Central memory CD8-positive, alpha-beta T cell (primary cell): ENCODE data around the gene CHRM5.
"Not testable (repeated sequence)": the region's sequence is repeated elsewhere in the genome, so short reads cannot be mapped to it uniquely, and the experiment has no call there.

Experiments used
- ATAC-seq: fragments of 150-1000 bp; cut with Tn5 transposase; replicated peaks from 2 replicates; pipeline ENCODE4 v1.10.0; 2022; ENCODE audit warnings: mild to moderate bottlenecking, moderate FRiP score, moderate number of reproducible peaks; ENCODE audit not compliant: poor library complexity, severe bottlenecking; ENCODE audit errors: extremely low read depth
- DNase-seq, 2 donors: peaks; one replicate each; pipeline ENCODE4 v3.0.0; 2021; ENCODE audit warnings: low spot score in 2 of 2
- H3K27ac Mint-ChIP-seq: one replicate; pipeline ENCODE4 v1.8.0; 2022; ENCODE audit warnings: low read depth, mild to moderate bottlenecking, moderate library complexity, mixed read lengths
- H3K27me3 Mint-ChIP-seq: one replicate; pipeline ENCODE4 v1.8.0; 2022; ENCODE audit warnings: mixed read lengths
- H3K36me3 Mint-ChIP-seq: one replicate; pipeline ENCODE4 v1.8.0; 2022; ENCODE audit warnings: mild to moderate bottlenecking, moderate library complexity, mixed read lengths; ENCODE audit not compliant: insufficient read depth
- H3K4me1 Mint-ChIP-seq: one replicate; pipeline ENCODE4 v1.8.0; 2022; ENCODE audit warnings: mixed read lengths
- H3K4me3 Mint-ChIP-seq: one replicate; pipeline ENCODE4 v1.8.0; 2022; ENCODE audit warnings: mild to moderate bottlenecking, moderate library complexity, mixed read lengths
- H3K9me3 Mint-ChIP-seq: one replicate; pipeline ENCODE4 v1.8.0; 2022; ENCODE audit warnings: mixed read lengths

CHRM5 gene

GRCh38 chr15:33963831-33964664 lies 4.2 kb upstream of the CHRM5 start:
- Mint-ChIP-seq H3K9me3 (no peaks in the 10 kb centered on the region), H3K4me1 (no peaks in the 10 kb centered on the region), H3K27ac (no peak overlapping the region), H3K27me3 (no peaks in the 10 kb centered on the region), H3K4me3 (no peak overlapping the region), H3K36me3 (no peaks in the 10 kb centered on the region)
- no peak for ATAC-seq
- DNase-seq, result no peak

GRCh38 chr15:33964665-33965040 lies 3.6 kb upstream of the CHRM5 start:
- no peak for DNase-seq
- Mint-ChIP-seq H3K4me1 (no peaks in the 10 kb centered on the region), H3K4me3 (no peak overlapping the region), H3K9me3 (no peaks in the 10 kb centered on the region), H3K36me3 (no peaks in the 10 kb centered on the region), H3K27me3 (no peaks in the 10 kb centered on the region), H3K27ac (no peak overlapping the region)
- ATAC-seq, result no peak

- H3K27ac Mint-ChIP-seq, result no peak overlapping the region
- H3K4me3 Mint-ChIP-seq, result no peak overlapping the region
- no peaks in the 10 kb centered on the region for H3K36me3 Mint-ChIP-seq
- DNase-seq (no peak), ATAC-seq (no peak)
- no peaks in the 10 kb centered on the region for H3K9me3 Mint-ChIP-seq
- H3K27me3 Mint-ChIP-seq, result no peaks in the 10 kb centered on the region
- H3K4me1 Mint-ChIP-seq, result no peaks in the 10 kb centered on the region
These were observed 524 bp downstream of the CHRM5 start for GRCh38 chr15:33968821-33969220.

DNA sequence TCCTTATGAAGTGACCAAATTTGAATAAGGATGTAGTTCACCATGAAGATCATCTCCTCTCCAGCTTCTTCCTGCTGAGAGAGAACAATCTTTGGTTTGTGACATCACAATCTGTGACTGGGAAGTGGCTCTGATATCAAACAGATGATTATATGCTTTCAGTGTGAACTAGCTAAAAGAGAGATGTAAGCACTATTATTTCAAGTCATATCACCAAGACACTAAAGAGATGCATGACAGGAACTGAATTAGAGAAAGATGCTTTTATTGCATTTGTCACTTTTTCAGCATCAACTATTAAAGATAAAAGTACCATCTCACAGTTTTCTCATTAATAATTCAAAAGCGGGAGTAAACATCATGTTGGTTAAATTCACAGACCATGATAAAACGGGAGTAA lies 3.5 kb downstream of the CHRM5 start:
- Mint-ChIP-seq H3K36me3 (no peaks in the 10 kb centered on the region), H3K27me3 (no peaks in the 10 kb centered on the region)

DNA sequence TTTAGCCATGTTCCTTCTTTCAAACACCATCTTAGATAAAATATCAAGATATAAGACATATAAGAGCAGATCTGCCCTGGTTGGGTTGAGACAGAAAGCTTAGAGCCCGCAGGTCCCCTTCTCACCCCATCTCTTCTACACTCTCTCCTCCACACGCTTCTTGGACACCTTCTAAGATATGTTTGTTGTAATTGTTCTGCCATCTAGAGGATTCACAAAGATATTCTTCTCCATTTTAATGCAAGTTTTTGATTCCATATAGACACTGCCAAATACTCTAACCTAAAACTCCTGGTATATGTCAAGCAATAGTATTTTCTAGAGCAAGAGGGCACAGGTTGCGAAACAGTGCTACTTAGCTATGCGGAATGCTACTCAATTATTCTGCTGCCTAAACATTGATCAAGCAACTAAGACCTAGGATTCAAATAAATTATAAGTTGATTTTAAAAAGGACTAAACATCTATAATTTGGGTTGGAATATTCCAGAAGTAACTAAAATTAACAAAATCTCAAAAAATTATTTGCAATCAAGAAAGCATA lies 6.8 kb downstream of the CHRM5 start:
- Mint-ChIP-seq H3K4me1 (no peaks in the 10 kb centered on the region), H3K27ac (no peak overlapping the region), H3K27me3 (no peaks in the 10 kb centered on the region), H3K4me3 (no peak overlapping the region), H3K36me3 (no peaks in the 10 kb centered on the region), H3K9me3 (no peaks in the 10 kb centered on the region)
- ATAC-seq, result no peak
- DNase-seq, result no peak

More for the DNA sequence above, 3.5 kb downstream of the CHRM5 start:
- no peaks in the 10 kb centered on the region for H3K4me1 Mint-ChIP-seq
- H3K4me3 Mint-ChIP-seq, result no peak overlapping the region
- no peak overlapping the region for H3K27ac Mint-ChIP-seq
- ATAC-seq (no peak), DNase-seq (no peak)
- H3K9me3 Mint-ChIP-seq, result no peaks in the 10 kb centered on the region

GRCh38 chr15:33980159-33980558 lies 11.9 kb downstream of the CHRM5 start:
- H3K27me3 Mint-ChIP-seq, result no peaks in the 10 kb centered on the region
- no peak overlapping the region for H3K4me3 Mint-ChIP-seq
- no peak for DNase-seq
- H3K27ac Mint-ChIP-seq, result no peak overlapping the region
- no peaks in the 10 kb centered on the region for H3K36me3 Mint-ChIP-seq
- no peaks in the 10 kb centered on the region for H3K9me3 Mint-ChIP-seq
- peaks cover 8% of the 10 kb centered on the region for H3K4me1 Mint-ChIP-seq
- no peak for ATAC-seq

DNA sequence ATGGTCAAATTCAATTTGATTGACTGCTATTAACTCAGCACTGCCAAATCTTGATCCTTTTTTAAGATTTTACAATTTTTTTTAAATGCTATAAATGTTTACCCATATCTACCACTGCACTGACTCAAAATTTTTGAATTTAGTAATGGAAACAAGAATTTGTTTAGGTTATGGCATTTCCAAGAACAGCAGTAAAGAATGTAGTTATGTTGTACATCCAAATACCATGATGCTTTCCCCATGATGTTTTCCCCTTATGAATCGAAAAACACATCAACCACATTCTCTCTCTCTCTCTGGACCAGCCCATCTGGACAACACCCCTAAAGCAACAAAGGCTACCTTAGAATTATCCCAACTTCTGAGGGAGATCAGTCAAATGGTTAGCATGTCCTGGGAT lies 14.2 kb downstream of the CHRM5 start:
- Mint-ChIP-seq H3K4me3 (no peak overlapping the region), H3K9me3 (no peaks in the 10 kb centered on the region), H3K27me3 (no peaks in the 10 kb centered on the region), H3K27ac (no peak overlapping the region), H3K36me3 (no peaks in the 10 kb centered on the region), H3K4me1 (peaks cover 12% of the 10 kb centered on the region)
- DNase-seq (no peak), ATAC-seq (no peak)

GRCh38 chr15:33985287-33985686 lies 17.0 kb downstream of the CHRM5 start:
- Mint-ChIP-seq H3K9me3 (no peaks in the 10 kb centered on the region), H3K27ac (no peak overlapping the region), H3K4me3 (no peak overlapping the region), H3K36me3 (peaks cover 2% of the 10 kb centered on the region), H3K27me3 (no peaks in the 10 kb centered on the region), H3K4me1 (peaks cover 15% of the 10 kb centered on the region)
- ATAC-seq, result no peak
- no peak for DNase-seq

DNA sequence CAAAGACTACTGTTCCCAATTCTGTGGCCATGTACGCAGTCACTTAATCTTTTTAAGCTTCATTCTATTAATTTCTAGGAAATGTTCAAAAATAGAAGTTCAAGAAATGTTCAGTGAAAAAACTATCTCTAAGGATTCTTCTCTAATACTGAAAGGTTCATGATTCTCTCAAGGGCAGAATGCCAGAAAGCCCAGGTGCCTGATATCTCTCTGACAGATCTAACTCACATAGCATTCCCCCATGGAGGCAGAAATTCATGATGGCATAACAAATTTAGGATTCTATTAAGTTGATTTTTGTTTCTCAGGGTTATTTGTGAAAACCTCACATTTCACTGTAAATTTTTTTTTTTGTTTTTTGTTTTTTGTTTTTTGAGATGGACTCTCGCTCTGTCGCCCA lies 17.5 kb downstream of the CHRM5 start:
- no peak overlapping the region for H3K4me3 Mint-ChIP-seq
- no peak overlapping the region for H3K27ac Mint-ChIP-seq
- peaks cover 15% of the 10 kb centered on the region for H3K4me1 Mint-ChIP-seq
- H3K36me3 Mint-ChIP-seq, result peaks cover 2% of the 10 kb centered on the region
- ATAC-seq (no peak), DNase-seq (no peak)
- H3K9me3 Mint-ChIP-seq, result no peaks in the 10 kb centered on the region
- no peaks in the 10 kb centered on the region for H3K27me3 Mint-ChIP-seq

DNA sequence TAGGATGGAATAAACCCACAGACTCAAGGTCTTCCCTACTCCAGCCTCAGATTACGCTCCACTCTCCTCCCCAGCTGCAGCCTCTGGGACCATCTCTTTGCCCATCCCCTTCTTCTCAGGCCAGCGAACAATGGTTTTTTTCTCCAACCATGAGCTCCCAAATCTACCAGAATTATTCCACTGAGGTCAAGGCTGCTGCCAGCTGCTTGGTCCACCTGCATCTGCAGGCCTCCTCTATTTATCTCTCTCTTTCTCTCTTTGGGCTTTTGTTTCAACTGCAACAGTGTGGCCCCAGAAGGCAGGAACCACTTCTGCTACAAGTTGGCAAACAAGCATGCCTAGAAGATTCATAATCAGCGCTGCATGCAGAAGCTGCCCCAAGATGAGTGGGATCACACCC lies 19.1 kb downstream of the CHRM5 start:
- no peaks in the 10 kb centered on the region for H3K9me3 Mint-ChIP-seq
- no peak overlapping the region for H3K4me3 Mint-ChIP-seq
- H3K4me1 Mint-ChIP-seq, result peaks cover 15% of the 10 kb centered on the region
- peaks cover 2% of the 10 kb centered on the region for H3K36me3 Mint-ChIP-seq
- no peak overlapping the region for H3K27ac Mint-ChIP-seq
- ATAC-seq (no peak), DNase-seq (no peak)
- no peaks in the 10 kb centered on the region for H3K27me3 Mint-ChIP-seq

DNA sequence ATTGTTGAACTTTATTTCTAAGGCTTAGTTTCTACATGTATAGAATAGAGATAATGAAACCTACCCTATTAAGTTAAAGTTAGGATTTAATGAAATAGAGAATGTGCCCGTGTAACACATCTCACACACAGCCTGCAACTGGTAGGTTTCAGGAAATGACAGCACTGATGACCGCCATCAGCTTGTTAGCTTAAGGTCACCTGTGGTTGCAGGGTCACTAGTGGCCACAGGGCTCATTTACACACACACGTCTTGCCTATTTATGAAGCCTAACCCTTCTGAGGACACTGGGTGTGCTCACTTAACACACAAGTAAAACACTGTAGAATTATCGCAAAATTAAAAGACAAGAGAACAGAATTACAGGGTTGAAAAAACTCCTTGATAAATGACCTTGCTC lies 20.1 kb downstream of the CHRM5 start:
- Mint-ChIP-seq H3K4me1 (peaks cover 15% of the 10 kb centered on the region), H3K27me3 (no peaks in the 10 kb centered on the region), H3K4me3 (no peak overlapping the region), H3K36me3 (peaks cover 2% of the 10 kb centered on the region), H3K9me3 (no peaks in the 10 kb centered on the region), H3K27ac (no peak overlapping the region)
- no peak for ATAC-seq
- no peak for DNase-seq

DNA sequence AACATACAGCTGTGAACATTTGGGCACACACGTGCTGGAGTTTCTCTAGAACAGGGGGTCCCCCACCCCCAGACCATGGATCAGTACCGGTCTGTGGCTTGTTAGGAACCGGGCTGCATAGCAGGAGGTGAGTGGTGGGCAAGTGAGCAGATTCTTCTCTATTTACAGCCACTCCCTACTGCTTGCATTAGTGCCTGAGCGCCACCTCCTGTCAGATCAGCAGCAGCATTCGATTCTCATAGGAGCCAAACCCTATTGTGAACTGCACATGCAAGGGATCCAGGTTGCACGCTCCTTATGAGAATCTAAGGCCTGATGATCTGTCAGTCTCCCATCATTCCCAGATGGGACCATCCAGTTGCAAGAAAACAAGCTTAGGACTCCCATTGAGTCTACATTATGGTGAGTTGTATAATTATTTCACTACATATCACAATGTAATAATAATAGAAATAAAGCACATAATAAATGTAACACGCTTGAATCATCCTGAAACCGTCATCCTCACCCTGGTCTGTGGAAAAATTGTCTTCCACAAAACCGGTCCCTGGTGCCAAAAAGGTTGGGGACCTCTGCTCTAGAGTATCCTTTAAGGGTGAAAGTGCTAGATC lies 25.8 kb downstream of the CHRM5 start:
- no peak for ATAC-seq
- no peak for DNase-seq
- peaks cover 2% of the 10 kb centered on the region for H3K36me3 Mint-ChIP-seq
- no peaks in the 10 kb centered on the region for H3K4me1 Mint-ChIP-seq
- H3K4me3 Mint-ChIP-seq, result no peak overlapping the region
- no peak overlapping the region for H3K27ac Mint-ChIP-seq
- no peaks in the 10 kb centered on the region for H3K27me3 Mint-ChIP-seq
- H3K9me3 Mint-ChIP-seq, result no peaks in the 10 kb centered on the region

DNA sequence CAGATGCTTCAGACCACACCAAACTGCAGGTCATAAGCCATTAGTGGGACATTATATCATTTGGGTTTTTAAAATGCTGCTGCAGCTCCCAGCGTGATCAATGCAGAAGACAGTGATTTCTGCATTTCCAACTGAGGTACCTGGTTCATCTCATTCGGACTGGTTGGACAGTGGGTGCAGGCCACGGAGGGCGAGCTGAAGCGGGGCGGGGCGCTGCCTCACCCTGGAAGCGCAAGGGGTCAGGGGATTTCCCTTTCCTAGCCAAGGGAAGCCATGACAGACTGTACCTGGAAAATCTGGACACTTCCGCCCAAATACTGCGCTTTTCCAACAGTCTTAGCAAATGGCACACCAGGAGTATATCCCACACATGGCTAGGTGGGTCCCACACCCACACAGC lies 27.4 kb downstream of the CHRM5 start:
- H3K36me3 Mint-ChIP-seq, H3K9me3 Mint-ChIP-seq, H3K4me1 Mint-ChIP-seq, H3K4me3 Mint-ChIP-seq, H3K27ac Mint-ChIP-seq, H3K27me3 Mint-ChIP-seq, DNase-seq, ATAC-seq: not testable (repeated sequence)
